Measurements from ENCODE around the gene DPY19L3. TPM values are rescaled to one million over a fixed set of nuclear protein-coding genes. Genes with fewer than 3 reads are reported as not detected.

DPY19L3 gene, protein sequence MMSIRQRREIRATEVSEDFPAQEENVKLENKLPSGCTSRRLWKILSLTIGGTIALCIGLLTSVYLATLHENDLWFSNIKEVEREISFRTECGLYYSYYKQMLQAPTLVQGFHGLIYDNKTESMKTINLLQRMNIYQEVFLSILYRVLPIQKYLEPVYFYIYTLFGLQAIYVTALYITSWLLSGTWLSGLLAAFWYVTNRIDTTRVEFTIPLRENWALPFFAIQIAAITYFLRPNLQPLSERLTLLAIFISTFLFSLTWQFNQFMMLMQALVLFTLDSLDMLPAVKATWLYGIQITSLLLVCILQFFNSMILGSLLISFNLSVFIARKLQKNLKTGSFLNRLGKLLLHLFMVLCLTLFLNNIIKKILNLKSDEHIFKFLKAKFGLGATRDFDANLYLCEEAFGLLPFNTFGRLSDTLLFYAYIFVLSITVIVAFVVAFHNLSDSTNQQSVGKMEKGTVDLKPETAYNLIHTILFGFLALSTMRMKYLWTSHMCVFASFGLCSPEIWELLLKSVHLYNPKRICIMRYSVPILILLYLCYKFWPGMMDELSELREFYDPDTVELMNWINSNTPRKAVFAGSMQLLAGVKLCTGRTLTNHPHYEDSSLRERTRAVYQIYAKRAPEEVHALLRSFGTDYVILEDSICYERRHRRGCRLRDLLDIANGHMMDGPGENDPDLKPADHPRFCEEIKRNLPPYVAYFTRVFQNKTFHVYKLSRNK
- 22.2 and 30.7 TPM in 2 replicates for total RNA-seq

DNA sequence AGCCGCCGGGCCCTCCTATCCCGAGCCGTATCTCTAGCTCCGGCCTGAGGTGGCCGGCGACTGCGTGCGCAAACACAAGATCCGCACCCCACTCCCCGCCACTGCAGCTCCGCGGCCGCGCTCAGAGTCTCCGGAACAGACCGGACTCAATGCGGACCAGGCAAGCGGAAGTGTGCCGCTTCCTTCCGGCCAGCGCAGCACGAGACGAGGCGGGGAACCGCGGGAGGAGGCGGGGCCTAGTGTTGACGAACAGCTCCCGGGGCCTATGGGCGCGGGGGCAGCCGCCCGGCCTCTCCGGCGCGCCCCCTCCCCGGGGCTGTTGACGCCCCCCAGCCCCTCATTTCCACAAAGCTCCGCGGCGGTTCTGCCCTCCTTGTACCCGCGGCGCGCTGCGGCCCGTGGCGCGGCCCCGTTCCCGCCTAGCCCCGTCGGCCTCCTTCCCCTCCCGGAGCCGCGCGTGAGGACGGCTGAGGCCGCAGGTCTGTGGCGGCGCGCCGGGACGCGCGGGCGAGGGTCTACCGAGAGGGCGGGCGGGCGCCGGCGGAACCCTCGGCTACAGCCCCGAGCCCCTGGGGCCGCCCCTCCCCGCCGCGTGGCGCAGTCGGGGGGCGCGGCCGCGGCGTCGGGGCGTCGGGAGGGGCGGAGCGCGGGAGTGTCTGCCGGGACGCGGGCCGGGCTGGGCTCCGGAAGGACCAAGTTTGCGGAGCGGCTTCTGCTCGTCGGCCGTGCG, at the start of gene DPY19L3:
DPY19L3 (plus strand) TSS at position 340 of the 730 bp plus-strand sequence. CDS start 2,484 bp downstream, outside the sequence.

Other genes with a start within 250 kb of the DPY19L3 start
- 12.4 and 13.9 TPM in 2 replicates for gene ZNF507, start 60.2 kb upstream of the DPY19L3 start, total RNA-seq
- gene PDCD5, start 175.4 kb downstream of the DPY19L3 start, total RNA-seq: 61.7 and 93.6 TPM in 2 replicates

Data from vein endothelial cell (primary cell).